Measurements from ENCODE around the gene PLOD2.

DNA sequence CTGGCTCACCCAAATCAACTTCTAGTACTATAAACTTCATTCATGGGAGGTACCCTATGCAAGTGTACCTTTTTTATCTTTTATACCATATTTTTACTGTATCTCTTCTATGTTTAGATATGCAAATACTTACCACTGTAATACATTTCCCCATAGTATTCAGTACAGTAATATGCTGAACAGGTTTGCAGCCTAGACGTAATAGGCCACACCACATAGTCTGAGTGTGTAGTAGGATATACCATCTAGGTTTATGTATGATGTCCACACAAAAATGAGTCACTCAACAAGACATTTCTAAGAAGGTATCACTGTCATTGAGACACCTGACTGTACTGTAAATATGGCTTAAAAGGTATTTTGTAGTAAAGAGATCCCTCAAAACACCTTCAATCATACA is 124.7 kb downstream of the PLOD2 start:
- TF ChIP-seq EZH2 (IDR thresholded peaks at IDR 0.05; ENCODE audit: low read length): no peak
- TF ChIP-seq, protein P1, sequence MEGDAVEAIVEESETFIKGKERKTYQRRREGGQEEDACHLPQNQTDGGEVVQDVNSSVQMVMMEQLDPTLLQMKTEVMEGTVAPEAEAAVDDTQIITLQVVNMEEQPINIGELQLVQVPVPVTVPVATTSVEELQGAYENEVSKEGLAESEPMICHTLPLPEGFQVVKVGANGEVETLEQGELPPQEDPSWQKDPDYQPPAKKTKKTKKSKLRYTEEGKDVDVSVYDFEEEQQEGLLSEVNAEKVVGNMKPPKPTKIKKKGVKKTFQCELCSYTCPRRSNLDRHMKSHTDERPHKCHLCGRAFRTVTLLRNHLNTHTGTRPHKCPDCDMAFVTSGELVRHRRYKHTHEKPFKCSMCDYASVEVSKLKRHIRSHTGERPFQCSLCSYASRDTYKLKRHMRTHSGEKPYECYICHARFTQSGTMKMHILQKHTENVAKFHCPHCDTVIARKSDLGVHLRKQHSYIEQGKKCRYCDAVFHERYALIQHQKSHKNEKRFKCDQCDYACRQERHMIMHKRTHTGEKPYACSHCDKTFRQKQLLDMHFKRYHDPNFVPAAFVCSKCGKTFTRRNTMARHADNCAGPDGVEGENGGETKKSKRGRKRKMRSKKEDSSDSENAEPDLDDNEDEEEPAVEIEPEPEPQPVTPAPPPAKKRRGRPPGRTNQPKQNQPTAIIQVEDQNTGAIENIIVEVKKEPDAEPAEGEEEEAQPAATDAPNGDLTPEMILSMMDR (optimal IDR thresholded peaks at IDR 0.05 in 1 of 3, IDR thresholded peaks at IDR 0.05 in 1 of 3, conservative IDR thresholded peaks at IDR 0.05 in 1 of 3; ENCODE audit: extremely low read depth in 1 of 3, insufficient read depth in 2 of 3, low read length in 3 of 3): no peak
